ENCODE measurements around the gene VOPP1.

VOPP1 gene

DNA sequence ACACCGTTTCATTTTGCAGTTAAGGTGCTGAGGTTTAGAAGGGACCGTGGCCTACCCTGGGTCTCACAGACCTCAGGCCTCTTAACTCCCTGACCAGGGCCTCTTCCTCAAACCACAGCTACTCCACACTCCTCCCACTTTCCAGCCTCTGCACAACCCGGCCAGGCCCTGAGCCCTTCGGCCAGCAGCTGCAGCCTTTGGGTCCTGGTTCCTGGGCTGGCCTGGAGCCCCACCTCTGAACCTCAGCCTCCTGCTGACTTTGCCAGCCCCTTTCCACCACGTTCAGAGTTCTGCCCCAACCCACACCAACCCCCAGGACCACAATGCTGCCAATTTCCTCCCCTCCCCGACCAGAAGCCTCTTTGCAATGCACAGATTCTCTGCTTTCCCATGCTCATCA is 84.1 kb downstream of the VOPP1 start:
- H3K4me3 ChIP-seq (ENCODE audit: low read depth, low read length) = no peak overlapping the region
- TF ChIP-seq, protein P1, sequence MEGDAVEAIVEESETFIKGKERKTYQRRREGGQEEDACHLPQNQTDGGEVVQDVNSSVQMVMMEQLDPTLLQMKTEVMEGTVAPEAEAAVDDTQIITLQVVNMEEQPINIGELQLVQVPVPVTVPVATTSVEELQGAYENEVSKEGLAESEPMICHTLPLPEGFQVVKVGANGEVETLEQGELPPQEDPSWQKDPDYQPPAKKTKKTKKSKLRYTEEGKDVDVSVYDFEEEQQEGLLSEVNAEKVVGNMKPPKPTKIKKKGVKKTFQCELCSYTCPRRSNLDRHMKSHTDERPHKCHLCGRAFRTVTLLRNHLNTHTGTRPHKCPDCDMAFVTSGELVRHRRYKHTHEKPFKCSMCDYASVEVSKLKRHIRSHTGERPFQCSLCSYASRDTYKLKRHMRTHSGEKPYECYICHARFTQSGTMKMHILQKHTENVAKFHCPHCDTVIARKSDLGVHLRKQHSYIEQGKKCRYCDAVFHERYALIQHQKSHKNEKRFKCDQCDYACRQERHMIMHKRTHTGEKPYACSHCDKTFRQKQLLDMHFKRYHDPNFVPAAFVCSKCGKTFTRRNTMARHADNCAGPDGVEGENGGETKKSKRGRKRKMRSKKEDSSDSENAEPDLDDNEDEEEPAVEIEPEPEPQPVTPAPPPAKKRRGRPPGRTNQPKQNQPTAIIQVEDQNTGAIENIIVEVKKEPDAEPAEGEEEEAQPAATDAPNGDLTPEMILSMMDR (IDR thresholded peaks at IDR 0.05; ENCODE audit: borderline replicate concordance, insufficient read depth, low read depth, low read length) = no peak

GRCh38 chr7:55486991-55487390 is 85.3 kb downstream of the VOPP1 start:
- TF ChIP-seq, protein P1 (IDR thresholded peaks at IDR 0.05; ENCODE audit: borderline replicate concordance, insufficient read depth, low read depth, low read length) = no peak
- H3K4me3 ChIP-seq (ENCODE audit: low read depth, low read length) = no peak overlapping the region

DNA sequence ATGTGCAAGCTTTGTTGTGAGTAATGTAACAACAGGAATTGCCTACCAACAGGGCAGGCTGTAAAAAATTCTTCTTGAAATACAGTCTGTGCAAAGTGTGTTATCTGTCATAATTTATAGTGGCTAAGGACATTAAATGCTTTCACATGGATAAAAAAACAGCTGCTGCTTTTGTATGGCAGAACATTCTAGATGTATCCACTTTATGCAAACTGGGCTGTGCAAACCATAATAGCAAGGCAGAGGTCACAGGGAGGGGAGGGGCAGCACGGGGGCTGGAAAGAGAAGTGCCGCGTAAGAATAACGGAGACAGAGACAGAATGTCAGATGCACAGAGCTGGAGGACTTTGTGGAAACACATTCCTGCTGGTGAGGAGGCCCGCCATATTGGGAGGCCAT is 86.1 kb downstream of the VOPP1 start:
- TF ChIP-seq, protein P1 (IDR thresholded peaks at IDR 0.05; ENCODE audit: borderline replicate concordance, insufficient read depth, low read depth, low read length) = no peak
- H3K4me3 ChIP-seq (ENCODE audit: low read depth, low read length) = no peak overlapping the region

GRCh38 chr7:55485501-55486191 is 86.7 kb downstream of the VOPP1 start:
- no peak overlapping the region for H3K4me3 ChIP-seq (ENCODE audit: low read depth, low read length)
- TF ChIP-seq, protein P1 (IDR thresholded peaks at IDR 0.05; ENCODE audit: borderline replicate concordance, insufficient read depth, low read depth, low read length) = no peak

GRCh38 chr7:55484834-55485233 is 87.5 kb downstream of the VOPP1 start:
- TF ChIP-seq, protein P1 (IDR thresholded peaks at IDR 0.05; ENCODE audit: borderline replicate concordance, insufficient read depth, low read depth, low read length) = no peak
- H3K4me3 ChIP-seq (ENCODE audit: low read depth, low read length) = no peak overlapping the region

DNA sequence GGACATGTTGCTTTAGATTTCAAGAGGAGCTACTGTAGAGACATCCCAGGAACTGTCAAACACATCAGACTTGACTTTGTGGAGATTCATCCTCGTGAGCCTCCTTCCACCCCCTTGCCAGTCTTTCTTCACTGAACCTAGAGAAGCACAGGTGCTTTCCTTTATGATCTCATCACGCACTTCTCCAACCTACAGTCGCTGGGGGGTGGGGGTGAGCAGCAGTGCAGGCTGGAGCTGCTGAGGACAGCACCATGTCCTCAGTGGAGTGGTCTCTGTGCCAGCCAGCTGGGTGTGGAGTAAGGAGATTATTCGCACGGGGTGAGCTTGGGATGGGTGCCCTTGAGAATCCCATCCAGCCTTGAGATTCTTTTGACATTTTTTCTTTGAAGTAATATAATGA is 88.1 kb downstream of the VOPP1 start:
- TF ChIP-seq, protein P1 (IDR thresholded peaks at IDR 0.05; ENCODE audit: borderline replicate concordance, insufficient read depth, low read depth, low read length) = no peak

DNA sequence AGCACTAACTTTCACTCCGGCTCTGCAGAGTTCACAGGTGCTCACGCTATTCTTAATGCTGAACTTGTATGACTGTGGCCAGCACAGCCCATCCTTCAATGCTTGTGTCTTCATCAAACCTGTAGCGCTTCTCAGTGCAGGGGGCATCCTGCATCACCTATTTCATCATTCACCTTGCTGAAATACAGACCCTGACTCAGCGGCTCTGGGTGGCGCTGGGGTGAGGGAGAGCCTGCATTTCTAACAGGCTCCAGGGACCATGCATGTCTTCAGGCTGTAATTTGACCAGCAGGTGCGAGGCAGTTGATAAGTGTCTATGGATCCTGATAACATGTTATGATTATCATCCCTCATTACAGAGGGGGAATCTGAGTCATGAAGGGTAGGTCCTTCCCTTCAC is 89.3 kb downstream of the VOPP1 start:
- TF ChIP-seq, protein P1 (IDR thresholded peaks at IDR 0.05; ENCODE audit: borderline replicate concordance, insufficient read depth, low read depth, low read length) = no peak
- H3K4me3 ChIP-seq (ENCODE audit: low read depth, low read length) = no peak overlapping the region

More for the DNA sequence above, 88.1 kb downstream of the VOPP1 start:
- H3K4me3 ChIP-seq (ENCODE audit: low read depth, low read length) = no peak overlapping the region
